Natural killer cell (primary cell): Measurements from ENCODE around the gene RPS19BP1. TPM values are rescaled to one million over a fixed set of nuclear protein-coding genes. Genes with fewer than 3 reads are reported as not detected.

Experiments
- ATAC-seq, 3 donors: fragments of 150-1000 bp in 2 of 3; fragments of 200-7000 bp in 1 of 3; cut with Tn5 transposase; 1 replicate in 1 of 3; 2 replicates in 2 of 3; pipeline ENCODE4 v1.10.0; 2021; ENCODE audit warnings: mild to moderate bottlenecking in 2 of 3, moderate library complexity in 2 of 3
- DNase-seq, 2 donors: peaks; one replicate each; pipeline versions ENCODE4 v3.0.0 to v3.0.0-alpha.2; 2013 to 2021; ENCODE audit warnings: mixed read lengths in 1 of 2
- H3K27ac ChIP-seq: one replicate; pipeline ENCODE4 v1.5.1; 2013; ENCODE audit warnings: mild to moderate bottlenecking, low read length
- H3K27me3 ChIP-seq: one replicate; pipeline ENCODE4 v1.6.1; 2013; ENCODE audit warnings: low read length; ENCODE audit not compliant: control insufficient read depth, insufficient read depth
- H3K36me3 ChIP-seq: one replicate; pipeline ENCODE4 v1.6.1; 2013; ENCODE audit warnings: low read length; ENCODE audit not compliant: control insufficient read depth, insufficient read depth
- H3K4me1 ChIP-seq: one replicate; pipeline ENCODE4 v1.6.1; 2013; ENCODE audit warnings: low read length; ENCODE audit not compliant: control insufficient read depth, insufficient read depth
- H3K4me3 ChIP-seq: one replicate; pipeline ENCODE4 v1.5.1; 2013; ENCODE audit warnings: low read length
- H3K9me3 ChIP-seq: one replicate; pipeline ENCODE4 v1.6.1; 2013; ENCODE audit warnings: low read length; ENCODE audit not compliant: control insufficient read depth, insufficient read depth
- H3K27ac Mint-ChIP-seq, 2 donors: one replicate each; pipeline ENCODE4 v1.8.0; 2022; ENCODE audit warnings: mild to moderate bottlenecking in 2 of 2, mixed read lengths in 2 of 2, moderate library complexity in 1 of 2
- H3K27me3 Mint-ChIP-seq, 2 donors: one replicate each; pipeline ENCODE4 v1.8.0; 2022; ENCODE audit warnings: low read depth in 2 of 2, mixed read lengths in 2 of 2
- H3K36me3 Mint-ChIP-seq: one replicate; pipeline ENCODE4 v1.8.0; 2022; ENCODE audit warnings: mixed read lengths
- H3K4me1 Mint-ChIP-seq, 2 donors: one replicate each; pipeline ENCODE4 v1.8.0; 2022; ENCODE audit warnings: mixed read lengths in 2 of 2
- H3K4me3 Mint-ChIP-seq: one replicate; pipeline ENCODE4 v1.8.0; 2022; ENCODE audit warnings: mild to moderate bottlenecking, moderate library complexity, mixed read lengths
- H3K9me3 Mint-ChIP-seq, 2 donors: one replicate each; pipeline ENCODE4 v1.8.0; 2022; ENCODE audit warnings: mixed read lengths in 2 of 2
- WGBS: methylation state at CpG from one replicate; pipeline ENCODE4 v1.1.7; 2013; ENCODE audit warnings: missing lambda C conversion rate; ENCODE audit not compliant: insufficient coverage; 5-methylcytosine and 5-hydroxymethylcytosine counted together
- intact Hi-C: fragments of 100-400 bp; cut with micrococcal nuclease; formaldehyde crosslinking; loops from one replicate; pipeline ENCODE4 v1.14.2; 2022
- total RNA-seq, 4 donors: library from RNA; stranded (reverse); fragments of 120-200 nt in 1 of 4; gene quantifications; one replicate each; pipeline versions ENCODE4 v1.2.3 to v1.2.4, GENCODE V29; 2013 to 2022
- TF ChIP-seq, protein P1 (sequence below): fragments of 200-600 bp; IDR thresholded peaks from one replicate; pipeline ENCODE4 v1.8.0; 2022; ENCODE audit warnings: antibody characterized with exemption

The RPS19BP1 gene
- total RNA-seq, 3 donors from 2014 or later (not counting 1 experiment from before 2014, with no cell fraction given), result 56.7 to 66.5 (median 61.3) TPM

- WGBS, result 90% methylated on average over 5 of the region's 5 CpGs
- Mint-ChIP-seq H3K27me3 (no peaks in the 10 kb centered on the region), H3K9me3 (no peaks in the 10 kb centered on the region), H3K4me3 (no peak overlapping the region), H3K36me3 (no peaks in the 10 kb centered on the region), H3K4me1 (no peaks in the 10 kb centered on the region), H3K27ac (no peak overlapping the region)
- no peaks in the 10 kb centered on the region for H3K27me3 ChIP-seq
- ATAC-seq, result no peak
- intact Hi-C loops, result no loop called here
- no peak overlapping the region for H3K4me3 ChIP-seq
- H3K4me1 ChIP-seq, result no peaks in the 10 kb centered on the region
- H3K27ac ChIP-seq, result no peak overlapping the region
- TF ChIP-seq, protein P1, sequence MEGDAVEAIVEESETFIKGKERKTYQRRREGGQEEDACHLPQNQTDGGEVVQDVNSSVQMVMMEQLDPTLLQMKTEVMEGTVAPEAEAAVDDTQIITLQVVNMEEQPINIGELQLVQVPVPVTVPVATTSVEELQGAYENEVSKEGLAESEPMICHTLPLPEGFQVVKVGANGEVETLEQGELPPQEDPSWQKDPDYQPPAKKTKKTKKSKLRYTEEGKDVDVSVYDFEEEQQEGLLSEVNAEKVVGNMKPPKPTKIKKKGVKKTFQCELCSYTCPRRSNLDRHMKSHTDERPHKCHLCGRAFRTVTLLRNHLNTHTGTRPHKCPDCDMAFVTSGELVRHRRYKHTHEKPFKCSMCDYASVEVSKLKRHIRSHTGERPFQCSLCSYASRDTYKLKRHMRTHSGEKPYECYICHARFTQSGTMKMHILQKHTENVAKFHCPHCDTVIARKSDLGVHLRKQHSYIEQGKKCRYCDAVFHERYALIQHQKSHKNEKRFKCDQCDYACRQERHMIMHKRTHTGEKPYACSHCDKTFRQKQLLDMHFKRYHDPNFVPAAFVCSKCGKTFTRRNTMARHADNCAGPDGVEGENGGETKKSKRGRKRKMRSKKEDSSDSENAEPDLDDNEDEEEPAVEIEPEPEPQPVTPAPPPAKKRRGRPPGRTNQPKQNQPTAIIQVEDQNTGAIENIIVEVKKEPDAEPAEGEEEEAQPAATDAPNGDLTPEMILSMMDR, result no peak
- no peak for DNase-seq
- no peaks in the 10 kb centered on the region for H3K9me3 ChIP-seq
- H3K36me3 ChIP-seq, result no peaks in the 10 kb centered on the region
Observed at GRCh38 chr22:39481595-39481994, 51.0 kb downstream of the RPS19BP1 start.

DNA sequence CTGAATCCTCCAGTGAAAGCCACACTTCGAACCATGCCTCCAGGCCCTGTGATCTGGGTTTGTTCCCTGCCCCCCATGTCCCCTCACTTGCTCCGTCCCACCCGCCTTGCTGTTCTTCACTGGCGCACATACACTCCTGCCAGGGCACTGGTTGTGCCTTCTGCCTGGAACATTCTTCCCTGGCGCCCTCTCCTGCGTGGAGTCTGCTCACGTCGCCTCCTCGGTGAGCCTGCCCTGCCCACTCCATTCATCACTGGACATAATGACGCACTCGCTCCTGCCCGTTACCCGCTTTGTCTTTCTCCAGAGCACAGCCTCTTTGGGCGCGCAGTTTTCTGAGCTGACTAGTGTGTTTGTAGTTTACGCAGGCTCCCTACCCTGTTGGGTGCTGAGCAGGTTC, 51.5 kb downstream of the RPS19BP1 start:
- 88% methylated on average over 16 of the region's 16 CpGs for WGBS
- Histone ChIP-seq H3K4me3 (no peak overlapping the region), H3K27ac (no peak overlapping the region), H3K27me3 (no peaks in the 10 kb centered on the region), H3K4me1 (no peaks in the 10 kb centered on the region), H3K9me3 (no peaks in the 10 kb centered on the region), H3K36me3 (no peaks in the 10 kb centered on the region)
- intact Hi-C loops, result no loop called here
- H3K4me3 Mint-ChIP-seq, result no peak overlapping the region
- H3K36me3 Mint-ChIP-seq, result no peaks in the 10 kb centered on the region
- DNase-seq (no peak), ATAC-seq (no peak)
- no peaks in the 10 kb centered on the region for H3K9me3 Mint-ChIP-seq
- H3K27me3 Mint-ChIP-seq, result no peaks in the 10 kb centered on the region
- TF ChIP-seq, protein P1, result no peak
- H3K4me1 Mint-ChIP-seq, result no peaks in the 10 kb centered on the region
- no peak overlapping the region for H3K27ac Mint-ChIP-seq

- no peak for ATAC-seq
Observed at GRCh38 chr22:39480557-39480956, 52.0 kb downstream of the RPS19BP1 start.

GRCh38 chr22:39479254-39479653, 53.3 kb downstream of the RPS19BP1 start:
- no peaks in the 10 kb centered on the region for H3K4me1 Mint-ChIP-seq
- H3K27me3 ChIP-seq, result no peaks in the 10 kb centered on the region
- no peaks in the 10 kb centered on the region for H3K27me3 Mint-ChIP-seq
- TF ChIP-seq, protein P1, result no peak
- intact Hi-C loops, result no loop called here
- no peak overlapping the region for H3K27ac ChIP-seq
- H3K36me3 ChIP-seq, result no peaks in the 10 kb centered on the region
- no peaks in the 10 kb centered on the region for H3K36me3 Mint-ChIP-seq
- H3K4me3 ChIP-seq, result no peak overlapping the region
- no peak for DNase-seq
- ATAC-seq, result no peak
- H3K4me1 ChIP-seq, result no peaks in the 10 kb centered on the region
- H3K27ac Mint-ChIP-seq, result no peak overlapping the region
- H3K9me3 ChIP-seq, result no peaks in the 10 kb centered on the region
- no peak overlapping the region for H3K4me3 Mint-ChIP-seq
- H3K9me3 Mint-ChIP-seq, result no peaks in the 10 kb centered on the region
- 86% methylated on average over 3 of the region's 3 CpGs for WGBS

More at GRCh38 chr22:39480557-39480956, 52.0 kb downstream of the RPS19BP1 start:
- Mint-ChIP-seq H3K36me3 (no peaks in the 10 kb centered on the region), H3K27ac (no peak overlapping the region), H3K4me1 (no peaks in the 10 kb centered on the region), H3K4me3 (no peak overlapping the region), H3K9me3 (no peaks in the 10 kb centered on the region), H3K27me3 (no peaks in the 10 kb centered on the region)
- Histone ChIP-seq H3K27me3 (no peaks in the 10 kb centered on the region), H3K9me3 (no peaks in the 10 kb centered on the region), H3K27ac (no peak overlapping the region), H3K4me1 (no peaks in the 10 kb centered on the region), H3K4me3 (no peak overlapping the region), H3K36me3 (no peaks in the 10 kb centered on the region)
- TF ChIP-seq, protein P1, result no peak
- no peak for DNase-seq
- intact Hi-C loops, result no loop called here
- 87% methylated on average over 1 of the region's 1 CpG for WGBS
